HEK293 (cell line): Measurements from ENCODE around the gene SMARCB1.

Experiments used
- GLI4 ChIP-seq: fragments of 450-650 bp; formaldehyde crosslinking; IDR thresholded peaks from 2 replicates; pipeline ENCODE4 v1.5.1; 2016; ENCODE audit warnings: missing biosample characterization, missing genetic modification characterization
- KLF16 ChIP-seq: fragments of 450-650 bp; formaldehyde crosslinking; IDR thresholded peaks from 2 replicates; pipeline ENCODE4 v1.5.1; 2017; ENCODE audit warnings: missing biosample characterization, missing genetic modification characterization
- MZF1 ChIP-seq: fragments of 450-650 bp; formaldehyde crosslinking; IDR thresholded peaks from 2 replicates; pipeline ENCODE4 v1.5.1; 2017; ENCODE audit warnings: missing biosample characterization, missing genetic modification characterization, borderline replicate concordance
- OVOL3 ChIP-seq: fragments of 450-650 bp; formaldehyde crosslinking; IDR thresholded peaks from 2 replicates; pipeline ENCODE4 v1.5.1; 2016; ENCODE audit warnings: missing biosample characterization, missing genetic modification characterization
- PRDM2 ChIP-seq: fragments of 450-650 bp; formaldehyde crosslinking; IDR thresholded peaks from 2 replicates; pipeline ENCODE4 v1.5.1; 2016; ENCODE audit warnings: missing biosample characterization, missing genetic modification characterization, borderline replicate concordance
- PRDM4 ChIP-seq: fragments of 450-650 bp; formaldehyde crosslinking; IDR thresholded peaks from 2 replicates; pipeline ENCODE4 v1.5.1; 2017; ENCODE audit warnings: missing biosample characterization, missing genetic modification characterization
- RBAK ChIP-seq: fragments of 450-650 bp; formaldehyde crosslinking; IDR thresholded peaks from 2 replicates; pipeline ENCODE4 v1.5.1; 2016; ENCODE audit warnings: missing biosample characterization, missing genetic modification characterization
- SCRT1 ChIP-seq: fragments of 450-650 bp; formaldehyde crosslinking; IDR thresholded peaks from 2 replicates; pipeline ENCODE4 v1.5.1; 2016; ENCODE audit warnings: missing biosample characterization, missing genetic modification characterization, borderline replicate concordance
- TRIM28 ChIP-seq: IDR thresholded peaks from 2 replicates; pipeline ENCODE4 v1.6.1; 2011; ENCODE audit warnings: low read length, control low read depth, borderline replicate concordance
- TSHZ1 ChIP-seq: fragments of 450-650 bp; formaldehyde crosslinking; IDR thresholded peaks from 2 replicates; pipeline ENCODE4 v1.5.1; 2016; ENCODE audit warnings: missing biosample characterization, missing genetic modification characterization, borderline replicate concordance
- ZBTB1 ChIP-seq: fragments of 450-650 bp; formaldehyde crosslinking; IDR thresholded peaks from 2 replicates; pipeline ENCODE4 v1.5.1; 2016; ENCODE audit warnings: missing biosample characterization, missing genetic modification characterization
- ZNF132 ChIP-seq: fragments of 450-650 bp; formaldehyde crosslinking; IDR thresholded peaks from 2 replicates; pipeline ENCODE4 v1.5.1; 2017; ENCODE audit warnings: missing biosample characterization, missing genetic modification characterization, borderline replicate concordance
- ZNF157 ChIP-seq: fragments of 450-650 bp; formaldehyde crosslinking; IDR thresholded peaks from 2 replicates; pipeline ENCODE4 v1.5.1; 2016; ENCODE audit warnings: missing biosample characterization, missing genetic modification characterization
- ZNF184 ChIP-seq: fragments of 450-650 bp; IDR thresholded peaks from 2 replicates; pipeline ENCODE4 v1.5.1; 2018; ENCODE audit warnings: missing biosample characterization, mild to moderate bottlenecking, missing genetic modification characterization
- ZNF239 ChIP-seq: fragments of 450-650 bp; formaldehyde crosslinking; IDR thresholded peaks from 2 replicates; pipeline ENCODE4 v1.5.1; 2016; ENCODE audit warnings: missing biosample characterization, missing genetic modification characterization
- ZNF274 ChIP-seq, 2 experiments: fragments of 200-500 bp in 1 of 2; fragments of 450-650 bp in 1 of 2; sonication (Bioruptor generic) in 1 of 2; formaldehyde crosslinking in 1 of 2; IDR thresholded peaks; 2 replicates each; pipeline versions ENCODE4 v1.5.1 to v1.6.1; 2014 to 2016; ENCODE audit warnings: borderline replicate concordance in 1 of 2, inconsistent platforms in 1 of 2, low read length in 1 of 2, missing biosample characterization in 1 of 2, missing genetic modification characterization in 1 of 2
- ZNF335 ChIP-seq: fragments of 450-650 bp; formaldehyde crosslinking; conservative IDR thresholded peaks from 2 replicates; pipeline ENCODE4 v1.5.1; 2016; ENCODE audit warnings: missing biosample characterization, missing genetic modification characterization
- ZNF366 ChIP-seq: fragments of 450-650 bp; formaldehyde crosslinking; conservative IDR thresholded peaks from 2 replicates; pipeline ENCODE4 v1.5.1; 2016; ENCODE audit warnings: missing biosample characterization, missing genetic modification characterization
- ZNF404 ChIP-seq: fragments of 450-650 bp; formaldehyde crosslinking; IDR thresholded peaks from 2 replicates; pipeline ENCODE4 v1.5.1; 2017; ENCODE audit warnings: missing biosample characterization, missing genetic modification characterization
- ZNF549 ChIP-seq: fragments of 450-650 bp; IDR thresholded peaks from 2 replicates; pipeline ENCODE4 v1.5.1; 2018; ENCODE audit warnings: missing biosample characterization, missing genetic modification characterization, mild to moderate bottlenecking, inconsistent platforms, moderate library complexity
- ZNF558 ChIP-seq: fragments of 450-650 bp; formaldehyde crosslinking; IDR thresholded peaks from 2 replicates; pipeline ENCODE4 v1.5.1; 2016; ENCODE audit warnings: missing biosample characterization, missing genetic modification characterization
- ZNF776 ChIP-seq: fragments of 450-650 bp; formaldehyde crosslinking; IDR thresholded peaks from 2 replicates; pipeline ENCODE4 v1.5.0; 2017; ENCODE audit warnings: missing biosample characterization, missing genetic modification characterization, borderline replicate concordance
- ZNF792 ChIP-seq: fragments of 450-650 bp; formaldehyde crosslinking; IDR thresholded peaks from 2 replicates; pipeline ENCODE4 v1.5.1; 2016; ENCODE audit warnings: missing biosample characterization, missing genetic modification characterization
- ZNF843 ChIP-seq: fragments of 450-650 bp; formaldehyde crosslinking; IDR thresholded peaks from 2 replicates; pipeline ENCODE4 v1.5.1; 2016; ENCODE audit warnings: missing biosample characterization, missing genetic modification characterization
- ZSCAN30 ChIP-seq: fragments of 450-650 bp; IDR thresholded peaks from 2 replicates; pipeline ENCODE4 v1.5.1; 2018; ENCODE audit warnings: missing biosample characterization, mild to moderate bottlenecking, missing genetic modification characterization, moderate library complexity

Gene SMARCB1

GRCh38 chr22:23789121-23789520, 2.4 kb downstream of the SMARCB1 start (continued):
- TF ChIP-seq PRDM4 (tag by site-specific recombination) (no peak), ZBTB1 (tag by site-specific recombination) (no peak), ZNF549 (no peak), TRIM28 (no peak), MZF1 (no peak), ZNF558 (no peak), KLF16 (no peak), ZNF184 (tag by site-specific recombination) (no peak), ZNF157 (tag by site-specific recombination) (no peak), PRDM2 (tag by site-specific recombination) (no peak), ZNF843 (tag by site-specific recombination) (no peak), SCRT1 (tag by site-specific recombination) (no peak), RBAK (tag by site-specific recombination) (no peak), ZSCAN30 (tag by site-specific recombination) (no peak), GLI4 (tag by site-specific recombination) (no peak), TSHZ1 (tag by site-specific recombination) (no peak), ZNF366 (tag by site-specific recombination) (no peak), ZNF792 (tag by site-specific recombination) (no peak), ZNF274 (IDR thresholded peaks at IDR 0.05; ENCODE audit: low read length) (no peak), ZNF274 (tag by site-specific recombination; IDR thresholded peaks at IDR 0.05; ENCODE audit: borderline replicate concordance) (no peak), ZNF132 (tag by site-specific recombination) (no peak), ZNF239 (no peak), ZNF335 (tag by site-specific recombination) (peak; percentile 35; the same call in 1 of the 2 replicates), ZNF776 (tag by site-specific recombination) (no peak), OVOL3 (tag by site-specific recombination) (no peak), ZNF404 (tag by site-specific recombination) (no peak)
- TF ChIP-seq, all 188 proteins: peak for 4
